ENCODE results near the gene DCLRE1C. TPM values are rescaled to one million over a fixed set of nuclear protein-coding genes. Genes with fewer than 3 reads are reported as not detected.
"Not testable (repeated sequence)": the region's sequence is repeated elsewhere in the genome, so short reads cannot be mapped to it uniquely, and the experiment has no call there.

Gene DCLRE1C
- total and polyA plus RNA-seq, 3 donors from 2014 or later: 2.2 to 5.1 (median 4.6) TPM

- Histone ChIP-seq H3K27me3 (no peaks in the 10 kb centered on the region), H3K4me3 (no peak overlapping the region), H3K27ac (no peak overlapping the region), H3K36me3 (ENCODE audit: low read depth, missing control alignments) (no peaks in the 10 kb centered on the region), H3K9me3 (no peaks in the 10 kb centered on the region), H3K4me1 (no peaks in the 10 kb centered on the region)
- no peak for TF ChIP-seq POLR2A (IDR thresholded peaks at IDR 0.05)
- TF ChIP-seq, protein P1, sequence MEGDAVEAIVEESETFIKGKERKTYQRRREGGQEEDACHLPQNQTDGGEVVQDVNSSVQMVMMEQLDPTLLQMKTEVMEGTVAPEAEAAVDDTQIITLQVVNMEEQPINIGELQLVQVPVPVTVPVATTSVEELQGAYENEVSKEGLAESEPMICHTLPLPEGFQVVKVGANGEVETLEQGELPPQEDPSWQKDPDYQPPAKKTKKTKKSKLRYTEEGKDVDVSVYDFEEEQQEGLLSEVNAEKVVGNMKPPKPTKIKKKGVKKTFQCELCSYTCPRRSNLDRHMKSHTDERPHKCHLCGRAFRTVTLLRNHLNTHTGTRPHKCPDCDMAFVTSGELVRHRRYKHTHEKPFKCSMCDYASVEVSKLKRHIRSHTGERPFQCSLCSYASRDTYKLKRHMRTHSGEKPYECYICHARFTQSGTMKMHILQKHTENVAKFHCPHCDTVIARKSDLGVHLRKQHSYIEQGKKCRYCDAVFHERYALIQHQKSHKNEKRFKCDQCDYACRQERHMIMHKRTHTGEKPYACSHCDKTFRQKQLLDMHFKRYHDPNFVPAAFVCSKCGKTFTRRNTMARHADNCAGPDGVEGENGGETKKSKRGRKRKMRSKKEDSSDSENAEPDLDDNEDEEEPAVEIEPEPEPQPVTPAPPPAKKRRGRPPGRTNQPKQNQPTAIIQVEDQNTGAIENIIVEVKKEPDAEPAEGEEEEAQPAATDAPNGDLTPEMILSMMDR (IDR thresholded peaks at IDR 0.05): no peak
- intact Hi-C loops (cut with DNase I; ENCODE audit: low total_unique reads): no loop called here
- 83 to 88% methylated on average over 4 of the region's 4 CpGs for WGBS, 2 donors
- no peak for DNase-seq
Measured at GRCh38 chr10:14910953-14911352, 42.9 kb downstream of the DCLRE1C start.

DNA sequence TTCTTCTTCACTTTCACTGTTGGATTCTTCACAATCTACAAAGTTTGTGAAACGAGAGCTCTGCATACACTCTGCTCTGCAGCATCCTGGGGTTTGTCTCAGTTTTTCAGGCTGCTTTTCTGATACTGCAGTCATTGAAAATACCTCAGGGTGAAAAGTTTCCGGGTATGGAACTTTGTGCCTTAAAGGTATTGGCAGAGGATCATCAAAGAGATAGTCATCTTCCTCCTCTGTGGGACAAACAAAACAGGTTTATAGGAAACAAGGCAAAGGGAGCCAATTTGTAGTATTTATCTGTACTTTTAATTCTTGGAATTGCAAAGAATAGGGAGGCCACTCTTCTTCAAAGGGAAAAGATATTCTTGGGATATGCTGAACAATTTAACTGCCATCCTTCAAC lies 44.8 kb downstream of the DCLRE1C start:
- intact Hi-C loops (cut with DNase I; ENCODE audit: low total_unique reads): no loop called here
- Histone ChIP-seq H3K4me1 (no peaks in the 10 kb centered on the region), H3K27me3 (no peaks in the 10 kb centered on the region), H3K9me3 (no peaks in the 10 kb centered on the region), H3K27ac (no peak overlapping the region), H3K4me3 (no peak overlapping the region), H3K36me3 (ENCODE audit: low read depth, missing control alignments) (no peaks in the 10 kb centered on the region)
- WGBS, 2 donors: 71 to 80% methylated on average over 2 of the region's 2 CpGs
- no peak for DNase-seq
- no peak for TF ChIP-seq POLR2A (IDR thresholded peaks at IDR 0.05)
- TF ChIP-seq, protein P1 (IDR thresholded peaks at IDR 0.05): no peak

DNA sequence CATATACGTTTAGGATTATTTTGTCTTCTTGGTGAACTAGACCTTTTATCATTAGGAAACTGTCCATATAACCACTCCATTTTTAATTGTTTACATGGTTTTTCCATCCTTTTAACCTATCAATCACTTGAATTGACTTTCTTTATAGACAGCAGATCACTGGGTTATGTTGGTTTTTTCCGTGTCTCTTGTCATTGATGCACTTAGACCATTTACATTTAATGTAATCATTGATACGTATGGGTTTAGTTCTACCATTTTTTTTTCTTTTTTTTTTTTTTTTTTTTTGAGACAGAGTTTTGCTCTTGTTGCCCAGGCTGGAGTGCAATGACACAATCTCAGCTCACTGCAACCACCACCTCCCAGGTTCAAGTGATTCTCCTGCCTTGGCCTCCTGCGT lies 46.3 kb downstream of the DCLRE1C start:
- 96 to 98% methylated on average over 4 of the region's 4 CpGs for WGBS, 2 donors
- H3K9me3 ChIP-seq; H3K4me1 ChIP-seq; H3K27me3 ChIP-seq; H3K36me3 ChIP-seq (ENCODE audit: low read depth, missing control alignments); intact Hi-C loops (cut with DNase I; ENCODE audit: low total_unique reads); H3K4me3 ChIP-seq; DNase-seq; H3K27ac ChIP-seq: not testable (repeated sequence)

DNA sequence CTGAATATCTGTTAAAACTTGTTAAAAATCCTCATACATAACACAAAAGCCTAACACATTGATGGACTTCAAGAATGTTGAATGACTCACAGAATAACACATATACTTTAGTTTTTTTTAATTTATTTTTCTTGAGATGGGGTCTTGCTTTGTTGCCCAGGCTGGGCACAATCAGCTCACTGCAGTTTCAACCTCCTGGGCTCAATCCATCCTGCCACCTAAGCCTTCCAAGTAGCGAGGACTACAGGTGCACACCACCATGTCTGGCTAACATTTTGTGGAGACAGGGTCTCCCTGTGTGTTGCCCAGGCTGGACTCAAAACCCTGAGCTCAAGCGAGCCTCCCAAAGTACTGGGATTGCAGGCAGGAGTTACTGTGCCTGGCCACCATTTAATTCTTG lies 47.1 kb downstream of the DCLRE1C start:
- TF ChIP-seq, protein P1 (IDR thresholded peaks at IDR 0.05): no peak
- no peak for TF ChIP-seq POLR2A (IDR thresholded peaks at IDR 0.05)
- intact Hi-C loops (cut with DNase I; ENCODE audit: low total_unique reads): no loop called here
- H3K9me3 ChIP-seq: no peaks in the 10 kb centered on the region
- H3K4me3 ChIP-seq: no peak overlapping the region
- WGBS, 2 donors: 100% methylated on average over 2 of the region's 2 CpGs
- no peak overlapping the region for H3K27ac ChIP-seq
- no peaks in the 10 kb centered on the region for H3K27me3 ChIP-seq
- DNase-seq: no peak
- no peaks in the 10 kb centered on the region for H3K36me3 ChIP-seq (ENCODE audit: low read depth, missing control alignments)
- H3K4me1 ChIP-seq: no peaks in the 10 kb centered on the region

GRCh38 chr10:14905890-14906289 lies 48.0 kb downstream of the DCLRE1C start:
- H3K36me3 ChIP-seq (ENCODE audit: low read depth, missing control alignments): no peaks in the 10 kb centered on the region
- H3K4me3 ChIP-seq: no peak overlapping the region
- no peaks in the 10 kb centered on the region for H3K27me3 ChIP-seq
- intact Hi-C loops (cut with DNase I; ENCODE audit: low total_unique reads): no loop called here
- H3K27ac ChIP-seq: no peak overlapping the region
- 78 to 89% methylated on average over 2 of the region's 2 CpGs for WGBS, 2 donors
- no peaks in the 10 kb centered on the region for H3K4me1 ChIP-seq
- no peaks in the 10 kb centered on the region for H3K9me3 ChIP-seq
- TF ChIP-seq, protein P1 (IDR thresholded peaks at IDR 0.05): no peak
- TF ChIP-seq POLR2A (IDR thresholded peaks at IDR 0.05): no peak
- no peak for DNase-seq

Data from testis (tissue), 3 donors.